Midbrain (tissue), 1 donor: Measurements from ENCODE around the gene PHF21A.
"Not testable (repeated sequence)": the region's sequence is repeated elsewhere in the genome, so short reads cannot be mapped to it uniquely, and the experiment has no call there.

ENCODE experiments used
- DNase-seq: peaks from one replicate; lab custom pipeline; 2025; lab: John Stamatoyannopoulos, UW

Gene PHF21A

DNA sequence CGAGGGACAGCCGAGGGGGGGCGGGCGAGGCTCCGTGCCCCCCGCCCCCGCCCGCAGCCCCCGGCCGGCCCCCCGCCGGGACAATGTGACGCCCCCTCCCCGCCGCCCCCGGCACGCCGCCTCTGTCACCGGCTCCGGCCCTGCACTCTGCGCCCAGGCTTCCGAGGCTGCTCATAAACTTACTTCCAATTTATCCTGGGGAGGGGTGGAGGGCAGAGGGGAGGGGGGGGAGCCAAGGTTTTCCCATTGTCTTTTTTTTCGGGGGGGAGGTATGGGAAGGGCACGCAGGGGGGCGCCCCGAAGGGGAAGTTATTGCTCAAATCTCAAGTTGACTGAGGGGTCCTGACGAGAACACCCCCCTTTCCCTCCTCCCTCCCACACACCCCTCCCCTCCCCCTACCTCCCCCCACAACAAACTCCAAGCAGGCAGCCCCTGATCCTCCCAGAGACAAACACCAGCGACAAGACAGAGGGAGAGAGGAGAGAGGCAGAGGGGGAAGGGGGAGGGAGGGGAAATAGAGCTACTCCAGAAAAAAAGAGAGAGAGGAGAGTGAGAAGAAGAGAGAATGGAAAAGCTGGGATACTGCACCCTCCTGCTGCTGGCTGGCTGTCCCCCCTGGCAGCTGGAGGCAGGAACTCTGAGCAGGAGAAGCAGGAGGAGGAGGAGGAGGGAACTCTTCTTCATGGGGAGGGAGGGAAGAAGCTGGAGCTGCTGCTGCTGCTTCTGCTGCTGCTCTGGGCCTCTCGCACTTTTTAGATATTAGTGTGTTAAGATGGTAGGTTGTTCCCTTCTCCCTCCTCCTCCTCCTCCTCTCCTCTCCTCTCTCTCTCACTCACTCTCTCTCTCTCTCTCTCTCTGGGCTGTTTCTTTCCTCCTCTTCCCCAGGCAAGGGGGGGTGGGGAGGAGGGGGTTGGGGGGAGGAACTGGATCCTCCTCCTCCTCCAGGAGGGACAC is 631 bp downstream of the PHF21A start:
- peak; percentile 88 for DNase-seq

DNA sequence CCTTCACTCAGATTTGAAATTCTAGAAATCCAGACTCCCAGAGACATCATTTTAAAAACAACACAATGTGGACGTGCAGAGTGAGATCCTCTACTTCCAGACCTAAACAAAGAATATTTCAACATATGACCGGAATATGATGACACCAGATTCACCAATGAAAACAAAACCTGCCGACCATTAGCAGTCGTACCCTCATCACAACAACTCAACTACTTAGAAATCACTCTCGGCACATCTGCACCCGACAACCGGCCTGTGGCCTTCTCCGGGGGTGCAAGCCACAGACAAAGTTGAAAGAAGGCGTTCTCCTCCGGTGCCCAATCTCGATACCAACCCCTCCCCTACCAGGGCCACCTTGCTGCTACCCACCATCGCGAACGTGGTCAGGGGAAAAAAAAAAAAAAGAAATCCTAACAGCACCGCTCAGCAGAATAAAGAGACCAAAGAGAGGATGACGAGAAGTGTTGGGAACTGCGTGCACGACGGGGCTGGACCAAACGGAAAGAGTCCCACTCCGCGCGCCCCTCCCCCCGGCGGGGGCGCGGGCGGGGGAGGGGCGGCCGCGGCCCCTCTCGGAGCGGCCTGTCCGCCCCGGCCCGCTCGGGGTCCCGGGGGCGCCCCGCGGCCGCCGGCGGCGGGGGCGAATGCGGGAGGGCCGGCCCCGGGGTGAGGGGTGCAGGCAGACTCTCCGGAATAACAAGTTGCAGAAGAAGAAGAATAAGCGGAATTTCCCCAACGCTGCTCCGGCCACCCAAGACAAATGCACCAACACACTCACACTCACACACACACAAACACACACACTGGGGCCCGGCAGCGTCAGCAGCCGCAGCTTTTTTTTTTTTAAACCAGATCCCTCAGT is 1.7 kb downstream of the PHF21A start:
- peak; percentile 57 for DNase-seq

DNA sequence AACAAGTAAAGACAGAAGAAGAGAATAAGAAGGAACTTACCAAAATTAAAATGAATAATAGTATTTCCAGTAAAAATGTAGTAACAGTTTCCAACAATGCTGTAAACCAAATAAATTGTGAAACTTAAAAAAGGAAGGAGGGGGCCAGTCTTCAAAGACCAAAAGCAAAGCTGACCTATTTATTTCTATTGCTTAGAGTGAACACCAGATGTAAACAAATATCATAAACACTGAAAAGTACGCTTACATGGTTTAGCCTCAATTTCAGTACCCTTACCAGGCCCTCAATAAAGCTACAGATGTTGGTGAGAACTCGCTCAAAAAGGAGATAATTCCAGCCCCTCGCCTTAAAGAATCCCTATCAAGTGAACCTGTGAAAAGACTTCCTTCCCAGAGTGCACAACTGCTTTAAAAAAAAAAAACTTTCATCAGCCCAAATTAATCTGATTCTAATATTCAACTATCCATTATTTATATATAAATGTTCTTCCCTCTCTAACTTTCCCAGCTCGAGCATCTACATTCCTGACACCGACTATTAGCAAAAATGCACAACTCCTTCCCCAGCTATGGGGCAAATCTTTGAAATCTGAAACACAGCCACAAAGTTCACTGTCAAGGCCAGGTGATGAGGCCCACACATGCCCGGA is 2.4 kb downstream of the PHF21A start:
- DNase-seq: no peak

DNA sequence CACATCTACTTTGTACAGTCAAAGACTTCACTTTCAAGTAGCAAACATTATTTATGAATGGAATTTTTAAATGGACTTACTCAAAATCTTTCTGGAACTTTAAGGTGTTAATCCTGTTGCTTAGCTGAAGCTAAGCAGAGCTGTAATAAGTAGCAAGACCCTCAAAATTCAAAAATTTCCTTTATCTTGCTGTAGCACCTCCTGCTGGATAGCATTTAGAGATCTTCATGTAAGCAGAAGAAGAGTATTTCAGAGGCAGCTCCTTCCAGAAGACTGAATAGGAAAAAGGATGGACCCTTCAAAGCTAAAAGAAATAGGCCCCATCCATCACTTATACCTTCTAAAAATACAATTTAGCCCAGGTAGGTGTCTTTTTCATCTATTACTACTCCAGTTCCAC is 3.4 kb downstream of the PHF21A start:
- DNase-seq: no peak

DNA sequence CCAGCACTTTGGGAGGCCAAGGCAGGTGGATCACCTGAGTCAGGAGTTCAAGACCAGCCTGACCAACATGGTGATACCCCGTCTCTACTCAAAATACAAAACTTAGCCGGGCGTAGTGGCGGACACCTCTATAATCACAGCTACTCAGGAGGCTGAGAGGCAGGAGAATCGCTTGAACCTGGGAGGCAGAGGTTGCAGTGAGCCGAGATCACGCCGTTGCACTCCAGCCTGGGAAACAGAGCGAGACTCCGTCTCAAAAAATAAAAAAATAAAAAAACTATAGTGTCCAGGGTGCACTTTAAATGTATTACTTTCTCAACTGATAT is 4.6 kb downstream of the PHF21A start:
- DNase-seq: not testable (repeated sequence)

DNA sequence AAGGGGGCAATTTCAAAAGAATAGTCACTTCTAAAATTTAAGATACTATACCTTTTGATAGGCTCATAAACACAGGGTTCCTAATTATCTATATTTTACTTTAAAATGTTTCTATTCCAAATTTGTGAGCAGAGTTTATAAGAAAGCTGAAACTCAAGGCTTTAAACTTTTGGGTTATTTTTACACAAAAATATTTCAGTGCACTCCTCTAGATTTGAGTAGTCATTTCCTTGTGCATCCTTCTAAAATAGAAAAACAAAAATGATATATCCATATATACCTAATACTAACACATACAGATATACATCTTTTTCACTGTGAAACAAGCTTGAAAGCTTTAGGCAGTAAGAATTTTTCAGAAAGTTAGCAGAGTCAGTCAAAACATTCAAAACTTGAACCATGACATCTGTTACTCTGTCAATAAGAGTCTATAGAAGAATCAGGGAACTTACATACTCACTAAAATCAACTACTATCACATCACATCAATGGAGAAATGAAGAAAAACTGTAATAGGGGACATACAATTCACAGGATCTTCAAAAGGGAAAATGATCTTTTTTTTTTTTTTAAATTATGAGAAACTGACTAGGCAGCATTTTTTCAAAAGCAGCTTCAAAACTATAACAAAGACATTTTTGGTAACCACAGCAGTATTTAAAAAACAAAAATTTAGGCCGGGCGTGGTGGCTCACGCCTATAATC is 5.1 kb downstream of the PHF21A start:
- DNase-seq: no peak

- DNase-seq: no peak
Measured at GRCh38 chr11:46114961-46115360, 6.3 kb downstream of the PHF21A start.

DNA sequence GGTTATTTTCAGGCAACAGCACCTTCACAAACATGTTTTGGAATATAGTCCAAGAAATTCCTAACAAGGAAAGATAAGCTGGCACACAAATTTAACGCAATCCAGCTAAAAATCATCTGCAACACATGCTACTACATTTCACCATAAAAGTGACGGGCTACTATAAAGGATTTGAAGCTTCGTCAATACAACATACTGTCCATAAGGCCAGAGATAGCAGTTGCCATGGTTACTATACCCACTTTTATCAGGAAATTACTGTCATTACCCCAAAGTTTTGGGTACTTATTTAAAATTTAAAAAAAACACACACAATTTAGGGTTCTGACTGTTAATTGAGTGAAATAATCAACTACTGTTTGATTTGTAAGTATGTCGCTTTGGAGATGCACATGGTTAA is 6.9 kb downstream of the PHF21A start:
- DNase-seq: no peak

- DNase-seq: peak; percentile 68
Measured at GRCh38 chr11:46112961-46113607, 8.2 kb downstream of the PHF21A start.

DNA sequence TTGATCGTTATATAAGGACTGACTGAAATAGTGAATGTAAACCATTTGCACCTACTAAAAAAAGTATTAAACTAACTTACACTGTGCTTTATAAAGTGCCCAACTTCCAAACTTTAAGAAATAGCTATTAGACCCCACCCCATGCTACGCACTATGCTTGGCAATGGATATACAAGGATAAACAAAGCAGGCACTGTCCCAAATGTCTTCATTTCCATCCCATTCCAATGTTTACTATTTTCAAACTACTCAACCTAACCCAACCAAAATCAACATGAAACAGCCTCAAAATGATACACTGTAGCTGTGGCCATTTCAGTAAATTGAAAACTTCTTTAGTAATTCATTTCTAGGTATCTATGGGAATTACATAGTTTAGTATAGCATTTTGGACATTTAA is 12.5 kb downstream of the PHF21A start:
- no peak for DNase-seq

GRCh38 chr11:46107780-46108179 is 13.5 kb downstream of the PHF21A start:
- DNase-seq: no peak

GRCh38 chr11:46107408-46107718 is 13.9 kb downstream of the PHF21A start:
- no peak for DNase-seq

GRCh38 chr11:46106530-46107407 is 14.5 kb downstream of the PHF21A start:
- peak; percentile 65 for DNase-seq

DNA sequence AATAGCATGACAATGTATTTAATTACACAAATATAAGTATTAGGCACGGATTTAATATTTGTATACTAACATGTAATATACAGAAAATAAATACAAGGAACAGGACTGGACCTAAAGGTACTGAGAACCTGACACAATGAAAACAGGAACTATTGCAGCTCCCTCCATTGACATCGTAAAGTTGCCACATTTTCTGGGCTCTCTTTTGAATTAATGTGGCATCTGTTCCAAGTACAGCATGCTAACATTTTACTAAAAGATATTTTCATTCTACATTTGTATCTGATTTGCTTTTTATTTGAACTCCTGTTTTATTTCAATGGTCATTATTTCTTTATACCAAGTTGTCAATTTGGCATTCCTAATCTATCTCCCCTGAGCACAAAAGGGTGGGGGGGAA is 15.3 kb downstream of the PHF21A start:
- no peak for DNase-seq

- DNase-seq: no peak
Measured at GRCh38 chr11:46105134-46105628, 16.1 kb downstream of the PHF21A start.

DNA sequence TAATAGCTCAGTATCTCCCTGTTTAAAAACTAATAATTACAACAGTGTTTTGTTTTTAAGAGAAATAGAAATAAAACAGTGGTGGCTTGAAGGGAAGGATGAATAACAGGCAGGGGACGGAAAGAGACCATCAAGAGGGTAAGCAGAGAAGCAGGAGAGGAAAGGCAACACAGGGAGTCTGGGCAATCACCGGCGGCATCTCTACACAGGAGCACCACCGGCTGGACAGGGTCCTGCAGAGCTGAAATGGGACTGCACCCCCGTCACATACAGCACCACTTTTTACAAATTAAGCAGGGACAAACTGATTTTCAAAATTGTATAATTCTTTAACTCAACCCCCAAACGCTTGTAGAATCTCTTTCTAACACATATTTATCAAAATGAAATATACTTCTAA is 18.4 kb downstream of the PHF21A start:
- DNase-seq: no peak

DNA sequence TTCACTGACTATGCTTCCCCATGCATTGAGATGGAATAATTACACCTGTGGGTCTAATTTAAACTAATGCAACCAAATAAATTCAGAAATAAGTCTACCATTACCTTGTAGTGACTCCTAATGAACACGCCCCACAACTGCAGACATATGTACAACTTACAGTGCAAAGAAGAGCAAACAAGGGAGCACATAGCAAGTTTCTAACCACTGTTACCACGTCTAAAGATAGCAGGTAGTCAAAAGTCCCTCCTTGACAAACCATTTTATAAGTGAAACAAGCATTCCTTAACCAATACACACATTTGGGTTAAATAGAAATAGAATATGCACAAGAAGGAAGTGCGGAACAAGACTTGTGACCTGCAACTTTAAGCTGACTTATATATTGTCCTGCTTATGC is 20.6 kb downstream of the PHF21A start:
- DNase-seq: no peak

- no peak for DNase-seq
Measured at GRCh38 chr11:46099963-46100316, 21.3 kb downstream of the PHF21A start.

- DNase-seq: no peak
Measured at GRCh38 chr11:46090375-46090774, 30.9 kb downstream of the PHF21A start.

- DNase-seq: no peak
Measured at GRCh38 chr11:46079662-46080061, 41.6 kb downstream of the PHF21A start.
